HPDE6-E6E7 (cell line): ENCODE measurements around the gene SRGAP2C.
"Not testable (repeated sequence)": the region's sequence is repeated elsewhere in the genome, so short reads cannot be mapped to it uniquely, and the experiment has no call there.

Source experiments
- DNase-seq: peaks from one replicate; pipeline ENCODE4 v3.0.0; 2011; ENCODE audit warnings: missing footprints; ENCODE audit errors: extremely low spot score

SRGAP2C gene

GRCh38 chr1:121186191-121186590 is 1.4 kb downstream of the SRGAP2C start:
- not testable (repeated sequence) for DNase-seq

DNA sequence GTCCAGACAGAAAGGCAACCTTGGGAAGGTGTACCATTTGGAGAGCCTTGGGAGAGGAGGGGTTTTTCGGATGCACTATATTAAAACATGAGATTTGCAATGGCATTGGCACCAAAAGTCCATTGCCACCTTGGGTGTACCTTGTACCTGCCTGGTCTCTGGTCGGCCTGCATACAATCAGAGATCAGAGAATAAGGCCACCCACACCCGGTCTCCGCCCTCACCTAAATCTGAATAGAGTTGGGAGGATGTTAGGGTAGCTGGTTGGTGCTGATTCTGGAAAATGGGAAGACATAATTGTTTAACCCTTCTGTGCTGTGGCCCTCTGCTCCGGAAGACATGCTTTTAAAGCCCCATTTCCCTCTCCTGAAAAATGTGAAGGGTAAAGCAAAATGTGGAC is 3.1 kb downstream of the SRGAP2C start:
- DNase-seq: not testable (repeated sequence)

DNA sequence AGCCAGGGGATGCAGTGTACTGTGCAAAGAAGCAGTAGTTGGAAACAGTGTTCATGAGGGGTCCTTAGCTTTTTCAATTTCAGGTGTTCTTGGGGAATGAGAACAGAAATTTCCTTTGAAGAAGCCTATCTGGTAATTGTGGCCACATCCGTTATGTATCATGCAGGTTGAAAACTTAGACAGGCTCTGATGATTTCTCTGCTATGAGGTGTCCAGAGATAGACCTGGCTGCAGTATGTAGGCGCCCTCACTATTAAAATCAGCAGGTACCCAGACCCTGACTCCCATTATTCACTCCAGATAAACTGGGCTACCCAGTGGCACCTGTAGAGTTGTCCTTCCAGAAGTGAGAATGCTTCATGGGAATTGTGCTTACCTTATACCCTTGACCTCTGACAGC is 7.7 kb downstream of the SRGAP2C start:
- DNase-seq: not testable (repeated sequence)

- DNase-seq: not testable (repeated sequence)
Measured at GRCh38 chr1:121197095-121197882, 12.5 kb downstream of the SRGAP2C start.

DNA sequence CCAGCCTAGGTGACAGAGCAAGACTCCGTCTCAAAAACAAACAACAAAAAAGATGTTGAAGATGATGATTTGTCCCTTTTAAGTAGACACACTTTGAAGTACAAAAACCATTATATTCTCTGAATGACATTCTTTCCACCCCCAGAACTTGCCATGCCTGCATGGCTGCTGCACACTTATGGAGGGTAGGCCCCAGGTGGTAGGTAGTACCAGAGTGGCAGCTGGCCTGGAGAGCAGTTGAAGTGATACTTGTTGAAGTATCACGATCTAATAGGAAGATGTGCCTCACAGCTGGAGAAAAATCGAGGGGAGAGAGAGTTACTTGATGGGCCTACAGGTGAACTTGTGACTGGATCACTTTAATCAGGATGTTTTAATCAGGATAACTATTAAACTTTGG is 15.0 kb downstream of the SRGAP2C start:
- DNase-seq: not testable (repeated sequence)

DNA sequence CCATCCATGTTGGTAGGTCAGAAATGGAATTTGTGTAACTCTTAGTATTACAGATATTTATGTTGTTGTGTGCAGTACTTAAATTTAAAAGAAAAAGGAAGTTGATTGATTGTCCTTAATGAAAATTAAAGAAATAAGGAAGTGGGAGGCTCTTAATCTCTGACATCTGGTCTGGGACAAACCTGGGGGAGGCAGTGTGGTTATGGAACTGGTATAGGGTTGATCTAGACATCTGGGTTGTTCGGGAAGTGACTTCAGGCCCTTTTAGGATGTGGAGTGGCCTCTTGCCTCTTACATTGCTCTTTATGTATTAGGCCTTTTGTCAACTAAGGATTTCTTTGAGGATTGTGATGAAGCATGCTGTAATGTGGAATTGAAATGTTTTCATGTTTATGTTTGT is 15.5 kb downstream of the SRGAP2C start:
- not testable (repeated sequence) for DNase-seq

GRCh38 chr1:121200985-121201981 is 16.5 kb downstream of the SRGAP2C start:
- DNase-seq: not testable (repeated sequence)

- not testable (repeated sequence) for DNase-seq
Measured at GRCh38 chr1:121202986-121203385, 18.2 kb downstream of the SRGAP2C start.

DNA sequence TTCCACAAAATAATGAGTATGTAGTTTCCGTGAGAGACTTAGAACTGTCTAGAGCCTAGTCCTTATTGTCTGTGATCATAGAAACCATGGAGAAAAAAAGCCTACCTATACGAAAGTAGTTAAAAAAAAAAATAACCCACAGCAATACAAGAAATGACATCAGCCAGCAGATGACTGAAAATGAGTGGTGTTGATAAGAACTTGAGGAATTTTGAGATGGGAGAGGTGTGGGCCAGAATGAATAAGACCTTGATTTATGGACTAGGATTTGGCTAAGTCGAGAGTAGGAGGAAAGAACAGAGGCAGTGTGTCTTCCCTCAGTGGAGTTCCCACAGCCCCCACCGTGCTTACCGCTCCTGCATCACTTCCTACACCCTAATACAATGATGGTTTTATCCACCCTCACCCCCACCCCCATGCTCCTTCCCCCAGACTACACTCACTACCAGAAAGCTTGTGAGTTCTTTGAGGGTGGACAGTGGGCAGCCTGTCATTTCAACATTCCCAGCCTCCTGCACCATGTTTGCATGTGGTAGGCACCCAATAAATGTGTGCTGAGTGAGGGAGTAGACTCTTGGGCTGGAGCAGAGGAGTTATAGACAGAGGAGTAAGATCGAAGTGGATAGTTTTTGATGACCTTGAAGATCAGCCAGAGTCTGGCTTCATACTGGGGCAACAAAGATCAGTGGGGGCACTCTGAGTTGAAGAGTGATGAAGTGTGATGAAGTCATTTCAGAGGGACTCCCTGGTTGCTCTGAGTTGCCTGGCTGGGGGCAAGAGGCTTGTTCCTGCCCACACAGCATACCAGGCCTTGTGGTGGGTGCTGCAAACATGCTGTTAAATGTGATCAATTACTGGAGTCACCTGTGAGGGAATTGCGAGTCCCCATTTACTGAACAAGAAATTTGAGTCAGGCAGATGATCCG is 21.3 kb downstream of the SRGAP2C start:
- not testable (repeated sequence) for DNase-seq

DNA sequence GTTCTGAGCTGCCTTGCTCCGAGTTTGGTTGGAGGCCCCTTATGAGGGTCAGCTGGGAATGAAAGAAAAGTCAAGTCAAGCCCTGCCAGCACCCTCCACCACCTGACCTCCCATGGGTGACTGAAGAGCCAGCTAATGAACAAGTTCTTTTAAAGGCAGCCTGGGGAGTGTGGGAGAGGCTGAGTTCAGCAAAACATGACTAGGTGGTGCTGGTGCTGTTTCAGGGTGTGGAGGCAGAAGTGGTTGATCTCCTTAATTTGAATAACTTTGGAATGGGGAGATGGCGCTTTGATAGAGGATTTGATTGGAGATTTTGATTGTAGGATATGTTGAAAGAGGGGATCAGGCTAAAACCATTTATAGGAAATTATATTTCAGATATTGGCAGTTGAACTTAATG is 22.6 kb downstream of the SRGAP2C start:
- not testable (repeated sequence) for DNase-seq

DNA sequence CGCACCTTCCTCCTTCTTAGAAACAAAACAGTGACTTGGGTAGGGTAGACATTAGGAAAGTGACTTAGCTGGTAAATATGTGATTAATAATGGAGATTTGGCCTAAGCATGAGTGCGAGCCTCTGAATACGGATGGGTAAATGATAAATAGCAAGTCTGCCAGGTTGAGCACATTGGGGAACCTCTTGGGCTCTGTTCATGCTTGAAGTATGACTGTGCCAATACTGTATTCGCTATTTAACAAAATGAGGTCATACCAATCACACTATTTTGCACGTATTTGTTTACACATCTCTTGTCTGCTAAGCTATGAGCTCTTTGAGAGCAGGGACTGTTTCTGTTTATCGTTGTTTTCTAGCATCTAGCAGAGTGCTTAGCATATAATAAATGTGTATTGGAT is 23.6 kb downstream of the SRGAP2C start:
- not testable (repeated sequence) for DNase-seq

DNA sequence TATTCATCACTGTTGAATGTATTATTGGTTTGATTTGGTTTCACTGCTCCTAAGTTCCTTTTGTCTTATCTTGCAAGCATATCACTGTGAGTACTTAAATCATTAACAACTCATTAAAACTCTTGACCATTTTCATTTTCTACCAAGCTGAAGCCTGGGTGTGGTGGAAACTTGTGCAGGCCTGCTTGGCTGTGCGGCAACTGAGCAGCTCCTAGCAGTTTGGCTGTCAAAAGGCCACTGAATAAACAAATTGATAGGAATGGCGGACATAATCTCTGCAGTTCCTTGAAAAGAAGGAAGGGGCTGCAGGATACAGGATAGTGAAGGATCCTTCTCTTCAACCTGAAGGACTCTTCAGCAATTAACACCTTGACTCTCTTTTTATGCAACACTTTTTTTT is 26.0 kb downstream of the SRGAP2C start:
- not testable (repeated sequence) for DNase-seq

DNA sequence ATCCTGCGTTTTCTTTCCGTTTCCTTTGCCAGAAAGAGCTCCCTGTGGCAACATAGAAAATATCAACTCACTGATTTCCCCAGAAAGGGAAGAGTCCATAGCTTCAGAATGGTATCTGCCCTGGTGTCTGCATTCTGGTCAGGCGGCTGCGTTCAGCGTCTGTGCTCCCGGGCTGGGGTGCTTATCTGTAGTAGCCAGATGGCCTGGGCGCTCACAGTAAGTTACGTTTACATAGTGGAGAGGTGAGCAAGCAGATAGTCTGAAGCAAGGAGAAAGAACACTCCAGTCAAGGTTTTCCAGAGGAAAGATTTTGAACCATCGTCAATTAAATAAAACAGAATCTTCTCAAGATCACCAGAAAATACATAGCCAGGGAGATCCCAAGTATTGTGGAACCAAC is 28.7 kb downstream of the SRGAP2C start:
- DNase-seq: not testable (repeated sequence)

- not testable (repeated sequence) for DNase-seq
Measured at GRCh38 chr1:121214544-121215156, 29.9 kb downstream of the SRGAP2C start.

DNA sequence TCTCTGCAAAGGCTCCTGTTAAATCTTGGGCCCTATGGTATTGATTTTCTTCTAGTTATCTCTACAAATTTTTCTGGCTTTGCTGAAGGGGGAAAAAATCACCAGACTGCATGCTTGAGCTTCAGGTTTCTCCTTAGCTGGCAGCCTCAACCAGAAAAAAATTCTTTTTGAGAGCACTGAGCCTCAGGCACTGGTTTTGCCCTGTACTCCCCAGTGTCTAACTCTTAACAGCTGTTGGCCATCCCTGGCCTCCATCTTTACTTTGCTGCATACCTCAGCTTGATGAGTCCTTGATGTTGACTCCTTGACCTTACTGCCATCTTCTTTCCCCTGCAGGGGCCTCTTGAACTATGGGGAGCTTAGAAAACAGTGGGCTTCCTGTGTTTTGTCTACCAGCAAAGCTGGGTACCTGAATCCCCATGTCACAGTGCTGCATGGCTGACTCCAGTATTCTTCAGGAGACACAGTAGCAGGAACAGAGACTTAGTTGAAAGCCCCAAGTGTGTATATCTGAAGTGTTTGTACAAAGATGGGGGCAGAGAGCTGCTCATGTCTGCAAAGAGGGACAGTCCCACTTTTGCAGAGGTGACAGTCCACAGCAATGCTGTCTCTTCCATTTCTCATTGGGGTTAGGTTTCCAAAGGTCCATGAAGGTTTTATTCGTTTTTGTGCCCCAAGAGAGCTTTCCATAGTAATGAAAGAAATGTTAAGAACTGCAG is 31.1 kb downstream of the SRGAP2C start:
- DNase-seq: not testable (repeated sequence)

DNA sequence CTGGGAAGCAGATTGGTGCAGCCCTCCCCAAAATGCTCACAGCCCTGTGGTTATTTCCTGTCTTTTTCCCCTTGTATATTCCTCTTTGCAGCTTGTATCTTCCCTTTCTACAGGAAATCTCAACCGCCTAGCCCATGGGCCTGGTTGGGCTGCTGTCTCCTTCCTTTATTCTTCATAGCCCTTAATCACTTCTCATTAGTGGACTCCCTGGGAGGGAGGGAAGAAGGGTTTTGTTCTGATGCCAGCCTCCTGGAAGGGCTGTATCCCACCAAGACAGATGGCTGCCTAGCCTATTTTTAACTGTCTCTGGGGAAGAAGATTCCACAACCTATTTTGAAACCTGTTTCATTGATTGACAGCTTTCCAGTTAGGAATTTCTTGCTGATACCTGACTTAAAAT is 31.9 kb downstream of the SRGAP2C start:
- not testable (repeated sequence) for DNase-seq

GRCh38 chr1:121221770-121222169 is 37.0 kb downstream of the SRGAP2C start:
- DNase-seq: not testable (repeated sequence)

- DNase-seq: not testable (repeated sequence)
Measured at GRCh38 chr1:121224714-121225113, 39.9 kb downstream of the SRGAP2C start.

DNA sequence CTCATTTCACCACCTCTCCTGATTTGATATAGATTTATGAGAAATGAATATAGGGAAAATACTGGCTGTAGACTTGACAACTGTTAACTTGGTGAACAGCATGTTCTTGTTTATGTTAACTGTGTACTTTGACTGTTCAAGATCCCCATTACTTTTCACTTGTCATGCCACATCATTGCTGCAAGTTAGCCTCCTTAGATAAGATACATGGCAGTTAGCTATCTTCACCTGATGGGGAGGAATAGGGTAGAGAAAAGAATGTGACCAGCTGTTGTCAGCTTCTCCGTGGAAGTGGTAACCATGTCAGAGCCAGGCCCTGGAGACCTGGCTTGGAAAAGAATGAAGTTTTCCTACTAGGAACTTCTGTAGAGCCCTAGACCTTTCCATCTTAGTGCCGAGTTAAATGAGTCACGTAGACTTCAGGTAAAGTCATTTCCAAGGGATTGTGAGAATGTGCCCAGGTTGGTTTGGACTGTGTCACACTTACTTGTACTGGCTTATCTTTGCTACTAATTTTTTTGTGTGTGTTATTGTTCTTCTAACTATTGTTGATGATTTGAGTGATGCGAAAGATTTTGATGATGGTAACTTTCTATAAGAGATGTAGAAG is 41.6 kb downstream of the SRGAP2C start:
- not testable (repeated sequence) for DNase-seq

DNA sequence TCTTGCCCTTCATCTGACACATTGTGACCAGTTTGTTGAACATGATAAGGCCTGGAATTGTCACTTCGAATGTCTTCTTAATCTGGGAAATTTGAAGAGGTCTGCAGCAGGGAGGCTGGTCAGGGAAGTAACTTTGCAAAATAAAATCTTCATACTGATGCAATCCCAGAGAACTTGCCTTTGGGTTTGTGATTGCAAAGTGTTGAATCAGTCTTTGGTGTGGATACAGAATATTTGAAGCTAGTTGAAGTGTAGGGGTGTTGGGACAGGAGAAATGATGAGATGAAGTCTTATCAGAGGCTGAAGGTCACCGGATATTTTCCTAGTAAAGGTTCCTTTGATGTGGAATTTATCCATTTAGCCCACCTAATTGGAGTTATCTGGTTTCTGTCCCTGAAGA is 42.1 kb downstream of the SRGAP2C start:
- DNase-seq: not testable (repeated sequence)
